Hepatocyte (in vitro differentiated cells): Measurements from ENCODE around the gene C19orf12. TPM values are rescaled to one million over a fixed set of nuclear protein-coding genes. Genes with fewer than 3 reads are reported as not detected.

ENCODE experiments used
- DNase-seq: peaks from one replicate; pipeline ENCODE4 v3.0.0-alpha.2; 2016; ENCODE audit warnings: low spot score
- H2AFZ ChIP-seq: fragments of 200-600 bp; sonication (generic); 2 replicates; pipeline ENCODE4 v1.6.0; 2016; ENCODE audit warnings: antibody characterized with exemption, mild to moderate bottlenecking
- H3K27ac ChIP-seq: fragments of 200-600 bp; sonication (generic); 2 replicates; pipeline ENCODE4 v1.5.1; 2016; ENCODE audit warnings: mild to moderate bottlenecking
- H3K27me3 ChIP-seq: fragments of 200-600 bp; sonication (generic); 2 replicates; pipeline ENCODE4 v1.6.1; 2016
- H3K36me3 ChIP-seq: fragments of 200-600 bp; sonication (generic); replicated peaks from 2 replicates; pipeline ENCODE4 v1.5.1; 2016; ENCODE audit warnings: low read depth; ENCODE audit not compliant: insufficient read depth
- H3K4me1 ChIP-seq: fragments of 200-600 bp; sonication (generic); 2 replicates; pipeline ENCODE4 v1.5.1; 2016; ENCODE audit warnings: mild to moderate bottlenecking, moderate library complexity; ENCODE audit not compliant: insufficient read depth
- H3K4me2 ChIP-seq: fragments of 200-600 bp; sonication (generic); 2 replicates; pipeline ENCODE4 v1.6.0; 2016
- H3K4me3 ChIP-seq: fragments of 200-600 bp; sonication (generic); 2 replicates; pipeline ENCODE4 v1.5.1; 2016; ENCODE audit warnings: mild to moderate bottlenecking
- H3K79me2 ChIP-seq: fragments of 200-600 bp; sonication (generic); 2 replicates; pipeline ENCODE4 v1.6.0; 2017; ENCODE audit warnings: mild to moderate bottlenecking
- H3K9me2 ChIP-seq: fragments of 200-600 bp; sonication (generic); replicated peaks from 2 replicates; pipeline ENCODE4 v1.6.0; 2017; ENCODE audit warnings: mild to moderate bottlenecking; ENCODE audit not compliant: insufficient read depth
- H3K9me3 ChIP-seq: fragments of 200-600 bp; sonication (generic); 2 replicates; pipeline ENCODE4 v1.5.1; 2016; ENCODE audit warnings: low read depth, mild to moderate bottlenecking
- H4K20me1 ChIP-seq: fragments of 200-600 bp; sonication (generic); 2 replicates; pipeline ENCODE4 v1.6.0; 2016; ENCODE audit warnings: mild to moderate bottlenecking; ENCODE audit not compliant: insufficient read depth, poor library complexity, severe bottlenecking
- CTCF ChIP-seq: fragments of 200-600 bp; sonication (generic); IDR thresholded peaks from 2 replicates; pipeline ENCODE4 v1.5.1; 2016; ENCODE audit warnings: antibody characterized with exemption, mild to moderate bottlenecking; ENCODE audit not compliant: poor library complexity
- EZH2 ChIP-seq: fragments of 200-600 bp; sonication (generic); IDR thresholded peaks from 2 replicates; pipeline ENCODE4 v1.6.1; 2016; ENCODE audit warnings: antibody characterized with exemption, mild to moderate bottlenecking, borderline replicate concordance
- EZH2phosphoT487 ChIP-seq: fragments of 200-600 bp; sonication (generic); IDR thresholded peaks from one replicate; pipeline ENCODE4 v1.6.1; 2018; ENCODE audit warnings: antibody characterized with exemption, mild to moderate bottlenecking, low read depth, moderate library complexity; ENCODE audit not compliant: unreplicated experiment, severe bottlenecking
- WGBS: methylation state at CpG from one replicate; pipeline ENCODE4 v1.1.6; 2016; ENCODE audit warnings: low lambda C conversion rate; ENCODE audit errors: missing lambda C conversion rate; 5-methylcytosine and 5-hydroxymethylcytosine counted together
- polyA plus RNA-seq: library from polyadenylated mRNA; unstranded; fragments of >200 nt; fragmentation: Nextera tagmentation; extraction: Ambion mirVana; gene quantifications from 2 replicates; pipeline ENCODE4 v1.2.1, GENCODE V29; 2016
- total RNA-seq: library from RNA; depleted of rRNA; stranded (reverse); fragments of >200 nt; gene quantifications from 2 replicates; pipeline ENCODE4 v1.2.3, GENCODE V29; 2014

The C19orf12 gene
- total and polyA plus RNA-seq, 2 experiments from 2014 or later: 41.5 to 57.2 TPM

DNA sequence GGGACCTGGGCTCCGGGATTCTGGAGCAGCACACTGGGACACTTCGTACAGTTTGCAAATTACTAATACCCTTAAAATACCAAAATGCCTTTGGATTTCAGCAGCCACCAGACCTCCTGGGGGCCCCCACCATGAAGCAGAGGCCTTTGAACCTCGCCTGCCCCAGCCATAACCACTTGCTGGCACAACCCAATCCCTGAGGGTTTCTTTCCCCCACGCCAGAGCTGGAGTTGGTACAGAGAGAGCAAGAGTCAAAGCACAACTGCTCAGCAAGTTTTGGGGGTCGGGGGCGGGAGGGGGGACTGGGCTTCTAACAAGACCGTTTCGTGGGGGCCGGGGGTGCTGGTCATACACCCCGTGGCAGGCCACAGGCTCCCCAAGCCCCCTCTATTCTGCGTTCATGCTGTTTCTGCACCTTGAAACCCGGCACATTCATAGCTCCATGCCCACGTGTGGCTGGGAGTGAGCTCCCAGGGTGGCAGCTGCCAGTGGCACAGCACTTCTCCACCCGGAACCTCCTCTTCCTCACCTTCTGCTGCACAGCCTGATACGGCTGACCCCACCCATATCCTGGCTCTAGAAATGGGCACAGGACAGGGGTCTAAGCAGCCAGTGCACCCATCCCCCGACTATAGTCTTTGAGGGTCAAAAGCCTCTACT lies 32.7 kb downstream of the C19orf12 start:
- no peaks in the 10 kb centered on the region for H4K20me1 ChIP-seq
- H3K79me2 ChIP-seq: no peaks in the 10 kb centered on the region
- no peak for DNase-seq
- no peak overlapping the region for H3K4me2 ChIP-seq
- no peaks in the 10 kb centered on the region for H3K4me1 ChIP-seq
- TF ChIP-seq CTCF: no peak
- TF ChIP-seq EZH2: no peak
- no peak for TF ChIP-seq EZH2phosphoT487
- H3K27me3 ChIP-seq: no peaks in the 10 kb centered on the region
- no peaks in the 10 kb centered on the region for H3K9me2 ChIP-seq
- H3K36me3 ChIP-seq: no peaks in the 10 kb centered on the region
- WGBS: 76% methylated on average over 10 of the region's 16 CpGs
- H3K27ac ChIP-seq: no peak overlapping the region
- H3K4me3 ChIP-seq: no peak overlapping the region
- H2AFZ ChIP-seq: no peak overlapping the region
- H3K9me3 ChIP-seq: no peaks in the 10 kb centered on the region

- WGBS: 90% methylated on average over 13 of the region's 13 CpGs
- H3K4me1 ChIP-seq: no peaks in the 10 kb centered on the region
Observed at GRCh38 chr19:29681422-29682235, 33.4 kb downstream of the C19orf12 start.

DNA sequence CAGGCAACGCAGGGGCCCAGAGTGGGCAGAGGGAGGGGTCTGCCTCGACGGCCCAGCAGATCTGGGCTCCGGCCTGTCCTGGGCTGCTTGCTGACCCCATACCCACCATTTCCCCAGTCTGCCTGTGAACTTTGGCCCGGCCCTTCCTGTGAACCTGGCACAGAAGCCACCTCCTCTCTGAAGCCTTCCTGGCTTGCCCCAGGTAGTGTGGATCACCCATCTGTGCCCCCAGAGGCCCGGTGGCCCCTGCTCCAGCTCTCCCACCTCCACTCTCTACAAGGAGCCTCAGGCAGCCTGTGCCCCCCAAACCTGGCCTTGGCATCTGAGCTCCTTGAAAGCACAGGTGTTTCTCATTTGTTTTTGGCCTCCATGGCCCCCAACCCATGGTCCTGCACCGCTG lies 34.1 kb downstream of the C19orf12 start:
- H2AFZ ChIP-seq: no peak overlapping the region
- no peaks in the 10 kb centered on the region for H3K9me2 ChIP-seq
- H3K27me3 ChIP-seq: no peaks in the 10 kb centered on the region
- DNase-seq: no peak
- H3K79me2 ChIP-seq: no peaks in the 10 kb centered on the region
- no peak overlapping the region for H3K4me2 ChIP-seq
- H3K36me3 ChIP-seq: no peaks in the 10 kb centered on the region
- TF ChIP-seq CTCF: no peak
- no peak for TF ChIP-seq EZH2phosphoT487
- no peak for TF ChIP-seq EZH2
- H3K9me3 ChIP-seq: no peaks in the 10 kb centered on the region
- H3K4me3 ChIP-seq: no peak overlapping the region
- WGBS: 95% methylated on average over 7 of the region's 7 CpGs
- no peak overlapping the region for H3K27ac ChIP-seq
- H4K20me1 ChIP-seq: no peaks in the 10 kb centered on the region
- no peaks in the 10 kb centered on the region for H3K4me1 ChIP-seq

More at GRCh38 chr19:29681422-29682235, 33.4 kb downstream of the C19orf12 start:
- Histone ChIP-seq H3K27me3 (no peaks in the 10 kb centered on the region), H3K4me3 (no peak overlapping the region), H3K4me2 (no peak overlapping the region), H2AFZ (no peak overlapping the region), H3K36me3 (no peaks in the 10 kb centered on the region), H3K9me3 (no peaks in the 10 kb centered on the region), H4K20me1 (no peaks in the 10 kb centered on the region), H3K9me2 (no peaks in the 10 kb centered on the region), H3K27ac (no peak overlapping the region), H3K79me2 (no peaks in the 10 kb centered on the region)
- DNase-seq: no peak
- no peak for TF ChIP-seq EZH2phosphoT487
- no peak for TF ChIP-seq EZH2
- no peak for TF ChIP-seq CTCF
